Endothelial cell of umbilical vein (primary cell): ENCODE results near the gene PHACTR2. TPM values are rescaled to one million over a fixed set of nuclear protein-coding genes. Genes with fewer than 3 reads are reported as not detected.

Experiments
- BruUV-seq: library from RNA; stranded (reverse); fragments of 400-500 nt; replicated peaks from 2 replicates; lab custom pipeline; 2021; lab: Mats Ljungman, UMichigan
- CTCF ChIA-PET: fragments of 300-600, 350-600 bp; sonication (Branson Sonifier 250); formaldehyde crosslinking; loops from one replicate; lab custom pipeline; 2021; ENCODE audit warnings: antibody characterized with exemption, inconsistent platforms; lab: Charles Lee
- POLR2A ChIA-PET: fragments of 300-600, 350-600 bp; sonication (Branson Sonifier 250); formaldehyde crosslinking; loops from one replicate; lab custom pipeline; 2021; ENCODE audit warnings: antibody characterized with exemption, inconsistent platforms; lab: Charles Lee
- DNase-seq: peaks from one replicate; pipeline ENCODE4 v3.0.0-alpha.2; 2011; ENCODE audit warnings: low read depth, low spot score
- FAIRE-seq: peaks from 2 replicates; lab custom pipeline; 2011; peaks lifted over from hg19 to GRCh38; lab: Jason Lieb, UNC
- H2AFZ ChIP-seq: 2 replicates; pipeline ENCODE4 v1.6.0; 2012; ENCODE audit warnings: low read depth, low read length, control low read depth, inconsistent platforms
- H3K27ac ChIP-seq: 2 replicates; pipeline ENCODE4 v1.5.1; 2011; ENCODE audit warnings: low read depth, mild to moderate bottlenecking, control low read depth, low read length, moderate library complexity; ENCODE audit not compliant: insufficient read depth
- H3K27me3 ChIP-seq, 2 experiments: 2 replicates each; pipeline versions ENCODE4 v1.6.0 to v1.6.1; 2011; ENCODE audit warnings: low read length in 2 of 2, mixed read lengths in 1 of 2; ENCODE audit not compliant: control insufficient read depth in 2 of 2, insufficient read depth in 2 of 2
- H3K36me3 ChIP-seq, 2 experiments: 2 replicates in 1 of 2; 3 replicates in 1 of 2; pipeline ENCODE4 v1.5.1; 2011; ENCODE audit warnings: low read length in 2 of 2, mild to moderate bottlenecking in 1 of 2, moderate library complexity in 1 of 2; ENCODE audit not compliant: control insufficient read depth in 2 of 2, insufficient read depth in 2 of 2; ENCODE audit errors: extremely low read depth in 1 of 2
- H3K4me1 ChIP-seq: 3 replicates; pipeline ENCODE4 v1.5.1; 2011; ENCODE audit warnings: mild to moderate bottlenecking, low read length; ENCODE audit not compliant: control insufficient read depth, insufficient read depth; ENCODE audit errors: extremely low read depth
- H3K4me2 ChIP-seq: 2 replicates; pipeline ENCODE4 v1.6.1; 2011; ENCODE audit warnings: low read length, control low read depth, mixed read lengths; ENCODE audit not compliant: insufficient read depth
- H3K4me3 ChIP-seq, 3 experiments: fragments of 200-600 bp in 1 of 3; sonication (generic), shearing (Covaris generic) in 1 of 3; replicated peaks in 1 of 3; 2 replicates each; pipeline ENCODE4 v1.5.1; 2011 to 2016; ENCODE audit warnings: control low read depth in 3 of 3, low read length in 3 of 3, mild to moderate bottlenecking in 2 of 3, inconsistent platforms in 1 of 3, low read depth in 1 of 3, moderate library complexity in 1 of 3; ENCODE audit not compliant: insufficient read depth in 1 of 3
- H3K79me2 ChIP-seq: 2 replicates; pipeline ENCODE4 v1.6.0; 2012; ENCODE audit warnings: low read length, inconsistent platforms; ENCODE audit not compliant: control insufficient read depth, insufficient read depth
- H3K9ac ChIP-seq: replicated peaks from 2 replicates; pipeline ENCODE3; 2011; ENCODE audit warnings: low read length, control low read depth; ENCODE audit not compliant: insufficient read depth; ENCODE audit errors: extremely low read depth
- H3K9me1 ChIP-seq: replicated peaks from 3 replicates; pipeline ENCODE4 v1.6.0; 2011; ENCODE audit warnings: mild to moderate bottlenecking, low read length; ENCODE audit not compliant: control insufficient read depth, insufficient read depth; ENCODE audit errors: extremely low read depth
- H3K9me3 ChIP-seq: replicated peaks from 2 replicates; pipeline ENCODE4 v1.5.1; 2012; ENCODE audit warnings: low read length, inconsistent platforms; ENCODE audit not compliant: control insufficient read depth, insufficient read depth
- H4K20me1 ChIP-seq: replicated peaks from 2 replicates; pipeline ENCODE3; 2011; ENCODE audit warnings: mild to moderate bottlenecking, low read length; ENCODE audit not compliant: control insufficient read depth, insufficient read depth; ENCODE audit errors: extremely low read depth
- EZH2 ChIP-seq: IDR thresholded peaks from 2 replicates; pipeline ENCODE4 v1.6.1; 2012; ENCODE audit warnings: borderline replicate concordance, low read depth, mild to moderate bottlenecking, moderate library complexity, low read length, inconsistent platforms; ENCODE audit not compliant: severe bottlenecking
- FOS ChIP-seq: IDR thresholded peaks from 2 replicates; pipeline ENCODE4 v1.6.1; 2011; ENCODE audit warnings: mild to moderate bottlenecking, low read length, moderate library complexity, borderline replicate concordance; ENCODE audit not compliant: insufficient read depth
- GATA2 ChIP-seq: IDR thresholded peaks from 2 replicates; pipeline ENCODE4 v1.7.0; 2011; ENCODE audit warnings: low read depth, mild to moderate bottlenecking, moderate library complexity, mixed read lengths, low read length; ENCODE audit not compliant: insufficient read length, insufficient read depth
- JUN ChIP-seq: IDR thresholded peaks from 2 replicates; pipeline ENCODE4 v1.6.1; 2011; ENCODE audit warnings: borderline replicate concordance, low read depth; ENCODE audit not compliant: insufficient read length, insufficient read depth
- MYC ChIP-seq: IDR thresholded peaks from one replicate; pipeline ENCODE4 v1.6.1; 2011; ENCODE audit warnings: mild to moderate bottlenecking, low read depth, low read length
- POLR2A ChIP-seq: IDR thresholded peaks from 2 replicates; pipeline ENCODE4 v1.6.1; 2012; ENCODE audit warnings: low read depth, mild to moderate bottlenecking, control low read depth, low read length
- POLR2AphosphoS5 ChIP-seq: IDR thresholded peaks from 2 replicates; pipeline ENCODE4 v1.6.1; 2012; ENCODE audit warnings: low read depth, mild to moderate bottlenecking, control low read depth, low read length, moderate library complexity; ENCODE audit not compliant: insufficient read depth
- dilution Hi-C: fragments of 300-500 bp; cut with MboI; formaldehyde crosslinking; loops from one replicate; pipeline ENCODE4 v1.15.0; 2019; ENCODE audit warnings: low sequenced_read_pairs; ENCODE audit not compliant: extremely low pct_ligation_motif_present
- intact Hi-C: fragments of 100-400 bp; cut with micrococcal nuclease; formaldehyde crosslinking; loops from one replicate; pipeline ENCODE4 v1.10.0; 2022
- polyA plus RNA-seq, 4 experiments: library from polyadenylated mRNA; depleted of rRNA in 3 of 4; stranded (reverse) in 3 of 4; unstranded in 1 of 4; fragments of >200 nt; gene quantifications; 2 replicates each; pipeline versions ENCODE4 v1.2.1 to v1.2.3, GENCODE V29; 2011 to 2012; ENCODE audit warnings: missing spikeins in 1 of 4
- total RNA-seq: library from RNA; stranded (reverse); gene quantifications from 2 replicates; pipeline ENCODE4 v1.2.3, GENCODE V29; 2021
- TF ChIP-seq, protein P1 (sequence below): IDR thresholded peaks from 2 replicates; pipeline ENCODE4 v1.6.1; 2011; ENCODE audit not compliant: insufficient read depth, insufficient read length
- TF ChIP-seq, protein P2 (sequence below), 2 donors: IDR thresholded peaks; 1 replicate in 1 of 2; 2 replicates in 1 of 2; pipeline ENCODE4 v1.5.1; 2011; ENCODE audit warnings: low read length in 2 of 2, mild to moderate bottlenecking in 2 of 2, moderate library complexity in 2 of 2, control low read depth in 1 of 2, inconsistent platforms in 1 of 2, low read depth in 1 of 2; ENCODE audit not compliant: insufficient read depth in 1 of 2; ENCODE audit errors: extremely low read depth in 1 of 2

Gene PHACTR2
- total and polyA plus RNA-seq, 2 donors (not counting 3 experiments of a cell fraction or from before 2014, with no cell fraction given), result 16.3 to 178 TPM

DNA sequence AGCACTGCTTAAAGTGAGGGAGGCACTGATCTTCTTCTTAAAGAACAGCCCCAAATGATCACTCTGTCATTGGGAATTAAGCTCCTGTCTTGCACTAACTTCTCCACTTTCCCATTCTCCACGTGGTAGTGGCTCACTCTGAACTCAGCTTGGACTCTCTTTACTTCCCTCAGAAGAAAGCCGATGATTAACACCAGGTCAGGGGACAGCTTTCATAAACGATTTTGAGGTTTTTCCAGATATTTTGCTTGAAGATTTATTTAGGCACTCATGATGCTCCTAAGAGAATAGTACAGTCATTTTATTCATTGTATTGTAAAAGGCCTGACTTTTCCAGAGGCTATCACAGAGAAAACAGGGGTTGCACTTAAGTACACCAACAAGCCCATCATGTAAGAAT lies 84.4 kb downstream of the PHACTR2 start:
- TF ChIP-seq JUN (no peak), POLR2AphosphoS5 (no peak), EZH2 (no peak), POLR2A (no peak), GATA2 (no peak), MYC (no peak), FOS (no peak)
- TF ChIP-seq, protein P1, sequence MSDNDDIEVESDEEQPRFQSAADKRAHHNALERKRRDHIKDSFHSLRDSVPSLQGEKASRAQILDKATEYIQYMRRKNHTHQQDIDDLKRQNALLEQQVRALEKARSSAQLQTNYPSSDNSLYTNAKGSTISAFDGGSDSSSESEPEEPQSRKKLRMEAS, result no peak
- TF ChIP-seq, protein P2, sequence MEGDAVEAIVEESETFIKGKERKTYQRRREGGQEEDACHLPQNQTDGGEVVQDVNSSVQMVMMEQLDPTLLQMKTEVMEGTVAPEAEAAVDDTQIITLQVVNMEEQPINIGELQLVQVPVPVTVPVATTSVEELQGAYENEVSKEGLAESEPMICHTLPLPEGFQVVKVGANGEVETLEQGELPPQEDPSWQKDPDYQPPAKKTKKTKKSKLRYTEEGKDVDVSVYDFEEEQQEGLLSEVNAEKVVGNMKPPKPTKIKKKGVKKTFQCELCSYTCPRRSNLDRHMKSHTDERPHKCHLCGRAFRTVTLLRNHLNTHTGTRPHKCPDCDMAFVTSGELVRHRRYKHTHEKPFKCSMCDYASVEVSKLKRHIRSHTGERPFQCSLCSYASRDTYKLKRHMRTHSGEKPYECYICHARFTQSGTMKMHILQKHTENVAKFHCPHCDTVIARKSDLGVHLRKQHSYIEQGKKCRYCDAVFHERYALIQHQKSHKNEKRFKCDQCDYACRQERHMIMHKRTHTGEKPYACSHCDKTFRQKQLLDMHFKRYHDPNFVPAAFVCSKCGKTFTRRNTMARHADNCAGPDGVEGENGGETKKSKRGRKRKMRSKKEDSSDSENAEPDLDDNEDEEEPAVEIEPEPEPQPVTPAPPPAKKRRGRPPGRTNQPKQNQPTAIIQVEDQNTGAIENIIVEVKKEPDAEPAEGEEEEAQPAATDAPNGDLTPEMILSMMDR (IDR thresholded peaks at IDR 0.05; ENCODE audit: extremely low read depth in 1 of 2, insufficient read depth in 1 of 2, low read depth in 1 of 2, low read length in 2 of 2), result no peak
- Histone ChIP-seq H3K27me3 (no peaks in the 10 kb centered on the region), H3K9ac (no peak overlapping the region), H3K4me2 (no peak overlapping the region), H2AFZ (no peak overlapping the region), H4K20me1 (no peaks in the 10 kb centered on the region), H3K9me1 (no peaks in the 10 kb centered on the region), H3K36me3 (peaks cover 7 to 14% of the 10 kb centered on the region in 2 experiments), H3K4me3 (no peak overlapping the region), H3K79me2 (no peaks in the 10 kb centered on the region), H3K4me1 (peaks cover 19% of the 10 kb centered on the region), H3K9me3 (no peaks in the 10 kb centered on the region), H3K27ac (no peak overlapping the region)
- DNase-seq, result no peak
- intact Hi-C loops (no loop called here), dilution Hi-C loops (no loop called here)
- no TSS peak for BruUV-seq
- ChIA-PET CTCF (no interaction called here), POLR2A (interaction anchor here (0.6 kb wide), 1 partner anchor 40 kb away, joined by 3 read pairs; no protein-coding TSS in a partner anchor)
- FAIRE-seq, result no peak
